Liver (tissue), 9 donors: ENCODE data around the gene POPDC3. TPM values are rescaled to one million over a fixed set of nuclear protein-coding genes. Genes with fewer than 3 reads are reported as not detected.

ENCODE experiments used
- DNase-seq: peaks from one replicate; pipeline ENCODE4 v3.0.0-alpha.2; 2017; ENCODE audit warnings: low spot score
- H3K27ac ChIP-seq, 2 donors: one replicate each; pipeline ENCODE4 v1.7.0; 2013; ENCODE audit warnings: inconsistent platforms in 2 of 2, low read length in 2 of 2, control low read depth in 1 of 2, low read depth in 1 of 2, mild to moderate bottlenecking in 1 of 2
- H3K27me3 ChIP-seq, 4 donors: one replicate each; pipeline versions ENCODE4 v1.6.1 to v1.7.0; 2013; ENCODE audit warnings: low read length in 3 of 4, inconsistent platforms in 1 of 4, mild to moderate bottlenecking in 1 of 4, moderate library complexity in 1 of 4; ENCODE audit not compliant: control insufficient read depth in 4 of 4, insufficient read depth in 4 of 4
- H3K36me3 ChIP-seq, 4 donors: one replicate each; pipeline versions ENCODE4 v1.6.1 to v1.7.0; 2013; ENCODE audit warnings: low read length in 3 of 4, mild to moderate bottlenecking in 3 of 4, low read depth in 1 of 4, moderate library complexity in 1 of 4; ENCODE audit not compliant: control insufficient read depth in 4 of 4, insufficient read depth in 3 of 4
- H3K4me1 ChIP-seq, 4 donors: one replicate each; pipeline versions ENCODE4 v1.6.1 to v1.7.0; 2013; ENCODE audit warnings: low read length in 3 of 4, mild to moderate bottlenecking in 3 of 4, moderate library complexity in 1 of 4; ENCODE audit not compliant: control insufficient read depth in 4 of 4, insufficient read depth in 4 of 4
- H3K4me3 ChIP-seq, 3 donors: one replicate each; pipeline versions ENCODE4 v1.6.1 to v1.7.0; 2013; ENCODE audit warnings: low read length in 3 of 3, control low read depth in 1 of 3, low read depth in 1 of 3, mild to moderate bottlenecking in 1 of 3
- H3K9ac ChIP-seq, 2 donors: one replicate each; pipeline ENCODE4 v1.7.0; 2013; ENCODE audit warnings: low read length in 2 of 2, mild to moderate bottlenecking in 2 of 2, moderate library complexity in 2 of 2, control low read depth in 1 of 2, low read depth in 1 of 2
- H3K9me3 ChIP-seq, 4 donors: one replicate each; pipeline versions ENCODE4 v1.6.1 to v1.7.0; 2013; ENCODE audit warnings: low read length in 3 of 4; ENCODE audit not compliant: control insufficient read depth in 4 of 4
- CTCF ChIP-seq: fragments of 150-350 bp; IDR thresholded peaks from 2 replicates; pipeline ENCODE4 v1.5.1; 2017; ENCODE audit warnings: improper control_type of control experiment, low read depth, low read length; ENCODE audit not compliant: missing input control
- EGR1 ChIP-seq, 2 donors: IDR thresholded peaks; 2 replicates each; pipeline ENCODE4 v1.6.1; 2016 to 2018; ENCODE audit warnings: antibody characterized with exemption in 2 of 2, low read depth in 2 of 2
- FOXA1 ChIP-seq: IDR thresholded peaks from 2 replicates; pipeline ENCODE4 v1.6.1; 2016; ENCODE audit warnings: antibody characterized with exemption
- FOXA2 ChIP-seq: IDR thresholded peaks from 2 replicates; pipeline ENCODE4 v1.6.1; 2016; ENCODE audit warnings: antibody characterized with exemption
- HNF4A ChIP-seq, 2 donors: conservative IDR thresholded peaks; 2 replicates each; pipeline ENCODE4 v1.6.1; 2016; ENCODE audit warnings: antibody characterized with exemption in 2 of 2, mild to moderate bottlenecking in 2 of 2
- HNF4G ChIP-seq: IDR thresholded peaks from 2 replicates; pipeline ENCODE4 v1.6.1; 2016; ENCODE audit warnings: antibody characterized with exemption
- JUND ChIP-seq, 2 donors: IDR thresholded peaks; 2 replicates each; pipeline ENCODE4 v1.6.1; 2016; ENCODE audit warnings: antibody characterized with exemption in 2 of 2
- NR2F2 ChIP-seq: IDR thresholded peaks from 2 replicates; pipeline ENCODE4 v1.6.1; 2016; ENCODE audit warnings: antibody characterized with exemption
- RAD21 ChIP-seq, 2 donors: IDR thresholded peaks; 2 replicates each; pipeline ENCODE4 v1.6.1; 2016; ENCODE audit warnings: antibody characterized with exemption in 2 of 2, mild to moderate bottlenecking in 2 of 2
- REST ChIP-seq: IDR thresholded peaks from 2 replicates; pipeline ENCODE4 v1.6.1; 2016; ENCODE audit warnings: antibody characterized with exemption, mild to moderate bottlenecking
- RXRA ChIP-seq, 2 donors: IDR thresholded peaks; 2 replicates each; pipeline ENCODE4 v1.6.1; 2017 to 2018; ENCODE audit warnings: antibody characterized with exemption in 2 of 2, mild to moderate bottlenecking in 1 of 2
- SP1 ChIP-seq: IDR thresholded peaks from 2 replicates; pipeline ENCODE4 v1.6.1; 2018; ENCODE audit warnings: antibody characterized with exemption, mild to moderate bottlenecking
- TAF1 ChIP-seq: conservative IDR thresholded peaks from 2 replicates; pipeline ENCODE4 v1.6.1; 2016; ENCODE audit warnings: antibody characterized with exemption, mild to moderate bottlenecking
- YY1 ChIP-seq: IDR thresholded peaks from 2 replicates; pipeline ENCODE4 v1.6.1; 2016; ENCODE audit warnings: antibody characterized with exemption, mild to moderate bottlenecking
- WGBS: extraction: QIAGEN DNeasy Blood & Tissue Kit; methylation state at CpG from one replicate; pipeline ENCODE4 v1.1.7; 2013; 5-methylcytosine and 5-hydroxymethylcytosine counted together
- polyA plus RNA-seq, 2 donors: library from polyadenylated mRNA; stranded (reverse) in 1 of 2; unstranded in 1 of 2; fragments of 200-250 nt in 1 of 2; fragments of >200 nt in 1 of 2; fragmentation: Nextera tagmentation in 1 of 2; extraction: Ambion mirVana in 1 of 2; gene quantifications; one replicate each; pipeline versions ENCODE4 v1.2.1 to v1.2.3, GENCODE V29; 2013 to 2015
- total RNA-seq, 2 donors: library from RNA; depleted of rRNA; stranded (reverse); fragments of >200 nt; gene quantifications; one replicate each; pipeline ENCODE4 v1.2.3, GENCODE V29; 2014
- TF ChIP-seq, protein P1 (sequence below): IDR thresholded peaks from 2 replicates; pipeline ENCODE4 v1.6.1; 2016; ENCODE audit warnings: antibody characterized with exemption
- donor health status: healthy.
- donor health status: healthy.
- donor health status: healthy.
- donor health status: healthy.
- donor health status: healthy.

The POPDC3 gene
- total and polyA plus RNA-seq, 4 donors, result not detected

DNA sequence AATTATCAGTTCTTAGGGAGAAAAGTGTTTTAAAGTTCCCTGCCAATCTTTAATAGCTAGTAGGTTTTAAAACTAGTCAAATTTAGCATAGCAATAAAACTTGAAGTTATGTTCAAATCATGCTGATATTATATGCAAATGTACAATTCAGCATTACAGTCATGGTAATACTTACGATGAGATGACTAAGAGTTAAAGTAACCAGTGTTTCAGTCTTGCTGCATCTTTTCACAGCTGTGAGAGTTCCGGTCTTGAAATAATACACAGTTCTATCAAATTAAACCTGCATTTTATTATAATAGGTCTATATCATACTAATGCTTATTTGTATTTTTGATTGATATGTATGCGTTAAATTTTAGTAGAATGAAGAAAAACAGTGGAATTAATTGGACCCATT is 26.1 kb downstream of the POPDC3 start:
- Histone ChIP-seq H3K9me3 (peaks cover 0 to 2% (median 0%) of the 10 kb centered on the region in 4 donors), H3K27me3 (no peaks in the 10 kb centered on the region), H3K36me3 (no peaks in the 10 kb centered on the region), H3K27ac (no peak overlapping the region), H3K4me3 (no peak overlapping the region), H3K4me1 (no peaks in the 10 kb centered on the region), H3K9ac (no peak overlapping the region)
- TF ChIP-seq HNF4A (conservative IDR thresholded peaks at IDR 0.05) (no peak), JUND (IDR thresholded peaks at IDR 0.05) (no peak), SP1 (no peak)
- TF ChIP-seq, protein P1, sequence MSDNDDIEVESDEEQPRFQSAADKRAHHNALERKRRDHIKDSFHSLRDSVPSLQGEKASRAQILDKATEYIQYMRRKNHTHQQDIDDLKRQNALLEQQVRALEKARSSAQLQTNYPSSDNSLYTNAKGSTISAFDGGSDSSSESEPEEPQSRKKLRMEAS, result no peak
- DNase-seq, result no peak
- 89% methylated on average over 3 of the region's 3 CpGs for WGBS

GRCh38 chr6:105152880-105153279 is 26.9 kb downstream of the POPDC3 start:
- Histone ChIP-seq H3K27ac (no peak overlapping the region), H3K9me3 (peaks cover 0 to 2% (median 0%) of the 10 kb centered on the region in 4 donors), H3K9ac (no peak overlapping the region), H3K27me3 (no peaks in the 10 kb centered on the region), H3K36me3 (no peaks in the 10 kb centered on the region), H3K4me1 (no peaks in the 10 kb centered on the region), H3K4me3 (no peak overlapping the region)
- no peak for TF ChIP-seq RXRA (IDR thresholded peaks at IDR 0.05)
- TF ChIP-seq FOXA2, result no peak
- TF ChIP-seq HNF4G, result no peak
- TF ChIP-seq EGR1 (IDR thresholded peaks at IDR 0.05; ENCODE audit: low read depth in 2 of 2), result no peak
- no peak for TF ChIP-seq RAD21 (IDR thresholded peaks at IDR 0.05)
- TF ChIP-seq NR2F2, result no peak
- TF ChIP-seq YY1, result no peak
- no peak for TF ChIP-seq FOXA1
- TF ChIP-seq JUND (IDR thresholded peaks at IDR 0.05), result no peak
- TF ChIP-seq TAF1, result no peak
- DNase-seq, result no peak

GRCh38 chr6:105151644-105152043 is 28.2 kb downstream of the POPDC3 start:
- no peak overlapping the region for H3K9ac ChIP-seq
- H3K27ac ChIP-seq, result no peak overlapping the region
- no peaks in the 10 kb centered on the region for H3K4me1 ChIP-seq
- TF ChIP-seq RAD21 (IDR thresholded peaks at IDR 0.05) (no peak), HNF4A (conservative IDR thresholded peaks at IDR 0.05) (no peak), NR2F2 (no peak), RXRA (IDR thresholded peaks at IDR 0.05) (no peak), JUND (IDR thresholded peaks at IDR 0.05) (no peak)
- DNase-seq, result no peak
- peaks cover 0 to 2% (median 0%) of the 10 kb centered on the region in 4 donors for H3K9me3 ChIP-seq
- H3K36me3 ChIP-seq, result no peaks in the 10 kb centered on the region
- no peaks in the 10 kb centered on the region for H3K27me3 ChIP-seq
- no peak overlapping the region for H3K4me3 ChIP-seq

DNA sequence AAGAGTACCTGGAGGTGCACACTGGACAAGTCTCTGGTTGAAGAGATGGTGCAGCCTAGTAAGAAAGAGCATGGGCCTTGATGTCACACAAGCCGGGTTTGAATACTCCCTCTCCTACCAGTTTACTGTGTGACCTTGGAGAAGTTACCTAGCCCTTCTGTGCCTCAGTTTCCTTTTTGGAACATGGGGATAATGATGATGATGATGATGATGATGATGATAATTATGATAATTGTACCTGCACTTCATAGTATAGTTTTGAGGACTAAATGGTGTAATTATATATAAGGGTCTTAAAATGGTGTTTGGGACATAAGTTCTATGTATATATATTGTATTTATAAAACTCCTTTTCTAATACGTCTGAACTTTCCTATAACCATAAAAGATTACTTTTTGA is 41.7 kb downstream of the POPDC3 start:
- WGBS, result 91% methylated on average over 2 of the region's 2 CpGs
- Histone ChIP-seq H3K27ac (no peak overlapping the region), H3K36me3 (no peaks in the 10 kb centered on the region), H3K9me3 (peaks cover 0 to 6% (median 0%) of the 10 kb centered on the region in 4 donors), H3K27me3 (peaks cover 0 to 21% (median 3%) of the 10 kb centered on the region in 4 donors), H3K4me3 (no peak overlapping the region), H3K4me1 (peaks cover 5 to 17% (median 8%) of the 10 kb centered on the region in 4 donors), H3K9ac (no peak overlapping the region)
- DNase-seq, result no peak
- TF ChIP-seq EGR1 (IDR thresholded peaks at IDR 0.05; ENCODE audit: low read depth in 2 of 2) (no peak), REST (no peak), RXRA (IDR thresholded peaks at IDR 0.05) (no peak), HNF4G (no peak), CTCF (no peak)
